HS-27A (cell line): Measurements from ENCODE around the gene FAM72D.
"Not testable (repeated sequence)": the region's sequence is repeated elsewhere in the genome, so short reads cannot be mapped to it uniquely, and the experiment has no call there.

Source experiments
- DNase-seq: peaks from one replicate; pipeline ENCODE4 v3.0.0-alpha.2; 2012; ENCODE audit warnings: low read depth, missing footprints

FAM72D gene

DNA sequence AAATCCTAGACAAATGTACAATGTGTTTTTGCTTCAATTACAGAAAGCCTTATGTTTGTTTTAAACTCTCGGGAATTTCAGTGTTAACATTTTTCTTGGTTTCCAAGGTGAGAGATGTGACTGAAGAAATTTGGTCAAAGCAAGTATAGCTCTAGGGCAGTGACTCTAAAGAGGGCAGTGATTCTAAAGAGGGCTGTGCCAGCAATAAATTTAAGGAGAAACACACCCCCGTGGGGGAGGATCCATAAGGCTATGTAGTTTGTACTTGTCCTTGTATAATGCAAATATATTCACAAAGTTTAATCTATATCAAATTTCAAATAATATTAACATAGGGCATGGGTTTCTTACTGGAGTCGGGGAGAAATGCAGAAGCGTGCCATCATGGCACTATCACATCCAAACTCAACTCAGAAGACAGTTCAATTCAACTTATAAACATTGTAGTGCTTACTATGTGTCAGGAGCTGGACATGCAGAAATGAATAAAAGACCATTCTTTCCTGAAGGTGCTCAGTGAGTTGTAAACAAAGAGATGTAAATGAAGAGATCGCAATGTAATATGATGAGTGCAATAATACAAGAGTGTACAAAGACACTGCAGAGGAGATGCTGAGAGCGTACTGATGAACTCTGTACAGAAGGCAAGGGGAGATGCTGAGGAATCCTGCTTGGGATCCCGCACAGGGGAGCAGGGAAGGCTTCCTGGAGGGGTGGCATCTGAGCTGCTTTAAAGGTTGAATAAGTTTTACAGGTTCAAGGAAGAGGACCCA, 13.1 kb upstream of the FAM72D start:
- DNase-seq = not testable (repeated sequence)

DNA sequence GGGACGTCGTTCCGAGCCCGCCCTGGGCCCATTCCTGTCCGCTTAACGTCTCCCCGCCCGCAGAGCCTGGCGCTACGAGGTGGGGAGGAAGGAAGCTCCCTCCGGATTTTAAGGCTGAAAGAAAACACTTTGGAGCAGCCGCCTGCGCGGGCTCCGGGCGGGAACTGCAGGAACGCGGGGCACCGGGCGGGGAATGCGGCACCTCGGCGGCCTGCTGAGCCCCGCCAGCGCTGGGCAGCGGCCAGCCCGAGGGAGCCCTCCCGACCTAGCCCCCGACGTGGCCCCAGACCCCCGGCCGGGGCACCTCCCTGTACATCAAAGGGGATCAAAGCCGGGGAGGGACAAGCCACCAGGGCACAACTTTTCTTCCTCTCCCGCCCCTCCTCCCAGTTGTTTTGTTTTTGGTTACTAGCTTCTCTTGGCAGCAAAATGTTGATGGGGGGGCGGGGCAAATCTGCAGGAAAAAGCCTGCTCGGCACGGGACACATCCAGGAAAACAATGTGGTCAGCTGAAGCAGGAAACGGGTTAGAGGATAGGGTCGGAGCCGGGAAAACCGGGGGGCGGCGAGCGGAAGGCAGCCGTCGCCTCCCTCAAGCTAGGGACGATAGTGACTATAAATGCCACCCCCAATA, 2.1 kb upstream of the FAM72D start:
- DNase-seq = not testable (repeated sequence)

DNA sequence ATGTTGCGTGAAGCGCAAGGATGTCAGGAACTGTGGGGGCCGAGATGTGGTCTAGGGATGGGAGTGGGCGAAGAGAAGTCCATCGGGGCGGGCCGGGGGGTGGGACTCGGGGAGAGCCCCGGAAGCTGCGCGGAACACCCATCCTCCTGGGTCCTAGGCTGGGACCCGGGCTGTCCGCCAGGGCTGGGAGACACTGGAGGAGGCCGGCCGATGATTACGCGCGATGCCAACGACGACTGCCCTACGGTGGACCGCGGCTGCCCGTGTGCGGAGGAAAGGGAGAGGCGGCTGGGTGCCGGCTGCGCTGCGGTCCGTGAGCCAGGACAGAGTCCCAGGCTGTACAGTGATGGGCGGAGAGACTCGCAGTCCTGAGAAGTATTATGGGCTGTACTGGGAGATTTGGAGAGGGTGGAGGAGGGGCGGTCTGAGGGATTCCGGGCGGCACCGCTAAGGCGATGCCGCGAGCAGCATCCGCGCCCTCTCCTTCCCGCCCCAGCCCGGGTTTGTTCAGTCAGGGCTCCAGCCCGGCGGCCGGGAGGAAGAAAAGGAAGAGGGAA, 1.0 kb upstream of the FAM72D start:
- DNase-seq = not testable (repeated sequence)

DNA sequence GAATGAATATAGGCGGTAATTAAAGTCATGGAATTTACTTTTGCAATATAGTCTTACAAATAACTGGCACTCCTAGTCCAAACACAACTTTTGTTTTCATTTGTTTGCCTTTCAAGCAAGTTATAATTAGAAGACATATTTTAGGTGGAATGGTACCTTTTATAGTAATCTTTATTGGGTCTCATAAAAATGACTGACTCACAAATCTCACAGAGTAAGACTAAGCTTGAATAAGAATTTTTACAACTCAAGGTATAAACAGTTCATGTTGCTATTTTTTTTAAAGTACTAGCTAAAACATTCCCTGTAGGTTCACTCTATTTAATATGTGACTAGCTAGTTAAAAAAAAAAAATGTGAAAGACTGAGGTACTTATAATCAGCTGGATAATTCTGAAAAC, 6.0 kb downstream of the FAM72D start:
- not testable (repeated sequence) for DNase-seq

DNA sequence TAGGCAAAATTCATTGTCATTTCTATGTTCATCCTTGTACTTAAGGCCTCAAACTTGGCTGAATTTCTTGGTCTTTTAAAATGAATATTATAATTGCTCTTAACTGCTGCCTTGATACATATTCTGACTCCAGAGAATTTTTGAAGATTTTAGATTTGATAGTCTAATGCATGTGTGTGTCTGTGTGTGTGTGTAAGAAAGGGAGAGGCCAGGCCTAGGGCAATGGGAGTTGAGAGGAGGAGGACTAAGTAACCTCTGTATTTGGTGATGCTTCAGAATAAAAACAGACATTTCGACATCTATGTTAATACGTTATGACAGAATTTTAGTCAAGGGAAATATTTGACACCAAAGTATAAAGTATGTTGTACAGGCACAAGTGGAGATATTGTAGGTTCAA, 7.5 kb downstream of the FAM72D start:
- DNase-seq = not testable (repeated sequence)

DNA sequence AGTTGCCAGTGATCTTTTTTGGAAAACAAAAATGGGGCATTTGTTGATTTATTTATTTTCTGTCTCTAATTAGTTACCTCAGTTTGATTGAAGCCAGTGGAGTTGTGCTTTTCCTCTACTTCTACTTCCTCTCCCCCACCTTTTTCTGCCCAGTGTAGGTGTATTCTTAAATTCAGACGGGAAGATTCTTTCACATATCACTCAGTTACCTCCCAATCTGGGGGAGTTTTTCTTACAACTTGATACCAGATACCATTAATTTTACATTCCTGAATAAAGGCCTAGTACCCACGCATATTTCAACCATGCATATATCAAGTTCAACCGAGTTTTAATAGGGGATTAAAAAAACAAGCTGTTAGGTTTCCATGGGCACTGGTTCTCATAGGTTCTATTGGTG, 15.9 kb downstream of the FAM72D start:
- DNase-seq = not testable (repeated sequence)

DNA sequence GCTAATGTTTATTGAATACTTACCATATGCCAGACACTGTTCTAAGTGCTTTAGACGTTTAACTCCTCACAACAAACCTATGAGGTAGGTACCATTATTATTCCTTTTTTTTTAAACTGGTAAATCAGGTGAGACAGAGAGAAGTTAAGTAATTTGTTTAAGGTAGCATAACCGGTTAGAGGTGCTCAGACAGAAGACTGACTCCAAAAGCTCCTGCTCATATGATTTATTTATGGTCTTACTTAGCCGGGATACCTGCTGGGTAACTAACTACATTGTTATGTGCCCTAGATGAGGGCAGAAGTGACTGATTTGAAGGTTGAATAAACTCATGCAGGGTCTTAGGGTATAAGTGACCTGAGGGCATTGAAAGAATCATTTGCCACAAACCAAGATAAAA, 16.9 kb downstream of the FAM72D start:
- not testable (repeated sequence) for DNase-seq

DNA sequence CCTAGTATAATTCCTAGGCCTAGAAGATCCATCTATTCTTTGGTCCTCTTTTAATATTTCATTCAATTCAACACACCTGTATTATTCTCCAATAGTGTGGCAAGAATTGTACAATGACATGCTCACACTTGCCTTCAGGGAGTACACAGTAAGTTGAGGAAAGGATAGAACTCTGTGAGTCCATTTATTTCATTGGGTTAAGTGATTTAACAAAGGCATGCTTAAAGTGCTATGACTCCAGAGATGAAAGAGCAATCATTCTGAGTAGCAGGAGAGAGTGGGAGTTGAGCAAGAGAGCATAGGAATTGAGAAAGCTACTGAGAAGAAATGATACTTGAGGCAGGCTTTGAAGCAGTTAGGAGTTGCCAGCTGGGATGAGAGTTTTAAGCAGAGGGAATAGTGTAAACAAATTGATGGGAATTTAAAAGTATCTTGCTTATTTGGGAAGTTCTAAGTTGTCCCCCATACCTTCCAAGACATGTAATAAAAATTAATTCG, 18.8 kb downstream of the FAM72D start:
- DNase-seq = not testable (repeated sequence)

DNA sequence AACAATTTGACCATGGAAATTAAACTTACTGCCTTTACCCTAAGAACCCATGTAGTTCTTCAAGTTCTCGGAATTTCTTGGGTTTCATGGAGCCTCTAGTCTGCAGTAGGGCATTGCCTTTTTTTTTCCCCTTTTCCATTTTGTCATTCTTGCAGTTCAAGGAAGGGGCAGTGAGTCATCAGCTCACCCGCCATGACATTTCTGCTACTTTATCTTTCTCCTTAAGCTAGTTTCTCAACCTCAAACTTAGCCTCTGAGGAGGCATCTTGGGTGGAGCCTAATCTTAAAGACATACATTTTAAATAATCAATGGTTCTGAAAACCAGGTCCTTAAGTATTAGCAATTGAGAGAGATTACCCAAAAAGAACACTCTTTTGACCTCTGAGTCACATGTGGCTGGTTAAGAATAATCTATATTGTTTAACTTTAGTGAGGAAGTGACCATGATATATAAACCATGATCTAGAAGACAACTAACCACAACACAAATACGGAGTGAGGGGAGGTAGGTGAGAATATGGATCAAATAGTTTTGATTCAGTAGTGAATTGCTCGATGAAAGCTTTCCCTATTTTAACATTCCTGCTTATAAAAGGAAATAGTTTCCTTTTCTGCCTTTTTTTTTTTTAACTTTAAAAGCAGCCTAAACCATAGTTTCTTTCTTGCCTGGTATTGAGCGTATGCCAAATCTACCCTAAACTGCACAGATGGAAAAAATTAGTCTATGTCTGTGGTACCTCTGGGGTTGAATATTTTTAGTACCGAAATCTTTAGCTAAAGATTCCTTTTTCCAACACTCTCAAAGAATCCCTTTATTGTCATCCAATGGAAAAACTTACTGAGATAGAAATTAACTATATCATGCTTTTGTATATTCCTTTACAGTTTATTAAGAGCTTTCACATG, 20.1 kb downstream of the FAM72D start:
- not testable (repeated sequence) for DNase-seq

DNA sequence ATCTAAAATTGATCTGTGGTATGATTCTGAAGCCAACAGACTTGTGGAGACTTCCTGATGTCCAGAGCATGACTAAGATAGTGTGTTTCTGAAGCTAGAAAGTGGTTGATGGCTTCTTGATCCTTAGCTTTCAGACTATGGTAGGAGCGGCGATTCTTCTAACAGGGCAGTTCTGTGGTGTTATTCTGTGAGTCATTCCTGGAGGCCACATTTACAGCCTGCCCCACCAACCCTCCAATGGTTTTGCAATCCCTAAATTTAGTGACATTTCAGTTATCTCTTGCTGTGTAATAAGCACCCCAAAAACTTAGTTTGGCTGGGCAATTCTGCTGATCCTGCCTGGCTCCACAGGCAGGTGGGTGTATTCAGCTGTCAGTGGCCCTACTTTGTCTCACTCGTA, 24.1 kb downstream of the FAM72D start:
- DNase-seq = not testable (repeated sequence)

DNA sequence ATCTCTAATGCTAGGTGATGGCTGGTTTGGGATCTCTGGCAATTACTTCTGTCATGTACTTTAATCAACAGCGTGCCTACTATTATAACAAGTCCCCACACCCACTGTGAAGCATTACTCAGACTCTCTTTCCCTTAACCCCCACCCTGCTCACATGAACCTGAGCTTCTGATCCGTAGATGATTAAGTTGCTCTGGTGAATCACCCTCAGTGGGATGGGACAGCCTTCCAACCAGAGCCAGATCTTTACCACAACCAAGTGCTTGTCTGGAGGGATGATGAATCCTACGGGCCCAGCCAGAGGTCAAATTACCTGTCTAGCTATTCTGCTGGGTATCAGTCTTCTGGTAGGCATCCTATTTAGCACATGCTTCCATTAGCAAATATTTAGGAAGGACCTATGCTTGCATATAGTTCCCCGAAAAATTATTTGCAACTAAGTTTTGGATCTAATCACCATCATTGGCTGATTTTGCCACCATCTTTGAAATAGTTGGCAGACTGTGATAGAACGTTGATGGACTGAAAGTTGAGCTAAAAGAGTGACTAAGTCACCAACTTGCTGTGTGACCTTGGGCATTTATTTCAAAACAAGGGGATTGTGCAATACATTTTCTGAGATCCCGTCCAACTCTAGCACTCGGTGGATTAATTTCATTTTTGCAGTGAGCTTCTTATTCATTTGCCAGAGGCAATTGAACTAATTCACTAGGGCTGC, 26.7 kb downstream of the FAM72D start:
- DNase-seq = not testable (repeated sequence)

DNA sequence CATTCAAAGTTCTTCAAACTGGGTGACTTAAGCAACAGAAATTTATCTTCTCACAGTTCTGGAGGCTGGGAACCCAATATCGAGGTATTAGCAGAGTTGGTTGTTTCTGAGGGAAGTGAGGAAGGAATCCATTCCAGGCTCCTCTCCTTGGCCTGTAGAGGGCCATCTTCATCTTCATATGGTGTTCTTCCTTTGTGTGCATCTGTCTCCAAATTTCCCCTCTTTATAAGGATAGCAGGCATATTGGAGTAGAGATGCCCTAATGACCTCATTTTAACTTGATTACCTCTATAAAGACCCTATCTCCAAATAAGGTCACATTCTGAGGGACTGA, 27.3 kb downstream of the FAM72D start:
- DNase-seq = not testable (repeated sequence)

DNA sequence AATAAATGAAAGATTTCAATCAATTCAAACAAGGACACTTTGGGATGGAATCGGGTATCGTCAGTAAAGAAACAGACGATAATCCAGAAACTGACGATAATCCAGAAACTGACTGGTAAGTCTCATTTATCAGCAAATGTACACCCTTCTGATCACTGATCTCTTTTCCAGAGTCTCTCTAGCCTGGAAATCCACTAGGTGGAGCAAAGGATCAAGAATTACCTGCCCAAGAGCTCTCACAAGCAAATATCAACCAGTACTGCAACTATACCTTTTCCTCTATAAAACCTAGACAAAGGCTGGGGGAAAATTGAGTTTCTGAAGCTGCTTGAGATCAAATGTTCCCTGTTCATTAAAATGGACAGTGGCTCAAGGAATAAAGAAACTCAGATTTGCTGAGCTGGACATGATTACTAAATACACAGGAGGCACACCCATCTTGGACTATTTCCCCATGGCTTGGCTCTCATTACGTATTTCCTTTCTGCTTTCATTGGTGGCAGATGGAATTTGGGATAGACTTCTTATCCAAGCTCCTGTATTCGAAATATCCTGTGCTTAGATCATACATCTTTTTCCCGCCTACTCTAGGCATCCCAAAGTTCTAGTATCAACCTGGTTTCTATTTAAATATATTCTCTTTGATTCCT, 28.3 kb downstream of the FAM72D start:
- DNase-seq = not testable (repeated sequence)

DNA sequence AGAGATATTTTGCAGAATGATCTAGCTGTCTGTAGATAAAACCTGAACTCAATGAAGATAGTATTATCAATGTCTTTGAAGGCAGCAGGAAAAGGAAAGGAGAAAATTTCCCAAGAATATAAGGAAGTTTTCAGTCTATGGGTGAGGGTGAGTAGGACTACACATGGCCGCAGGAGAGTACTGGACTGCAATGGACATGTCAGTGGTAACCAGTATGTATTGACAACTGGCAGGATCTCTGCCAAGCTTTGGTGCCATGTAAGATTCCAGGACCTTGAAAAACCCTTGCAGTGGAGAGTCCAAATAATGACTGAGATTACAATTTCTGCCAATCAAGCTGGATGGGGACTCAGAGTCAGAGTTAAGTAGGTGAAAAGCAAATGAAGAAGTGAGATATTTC, 29.3 kb downstream of the FAM72D start:
- DNase-seq = not testable (repeated sequence)

DNA sequence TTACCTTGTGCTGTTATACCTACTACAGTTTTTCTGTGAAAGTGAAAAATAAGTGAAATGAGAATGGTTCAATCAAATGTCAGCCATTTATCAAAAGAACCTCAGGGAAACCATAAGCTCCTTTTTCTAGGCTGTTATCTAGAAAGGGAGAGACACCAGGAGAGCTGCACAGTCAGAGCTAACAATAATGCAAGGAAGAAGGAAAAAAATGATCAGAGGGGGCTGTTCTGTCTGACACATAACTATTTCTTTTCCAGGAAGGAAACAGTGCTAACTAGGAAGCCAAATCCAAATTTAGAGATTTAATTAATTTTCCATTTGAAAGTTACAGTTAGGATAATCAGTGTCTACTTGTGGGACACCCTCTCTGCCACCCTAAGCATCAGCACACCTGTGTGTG, 31.4 kb downstream of the FAM72D start:
- DNase-seq = not testable (repeated sequence)

DNA sequence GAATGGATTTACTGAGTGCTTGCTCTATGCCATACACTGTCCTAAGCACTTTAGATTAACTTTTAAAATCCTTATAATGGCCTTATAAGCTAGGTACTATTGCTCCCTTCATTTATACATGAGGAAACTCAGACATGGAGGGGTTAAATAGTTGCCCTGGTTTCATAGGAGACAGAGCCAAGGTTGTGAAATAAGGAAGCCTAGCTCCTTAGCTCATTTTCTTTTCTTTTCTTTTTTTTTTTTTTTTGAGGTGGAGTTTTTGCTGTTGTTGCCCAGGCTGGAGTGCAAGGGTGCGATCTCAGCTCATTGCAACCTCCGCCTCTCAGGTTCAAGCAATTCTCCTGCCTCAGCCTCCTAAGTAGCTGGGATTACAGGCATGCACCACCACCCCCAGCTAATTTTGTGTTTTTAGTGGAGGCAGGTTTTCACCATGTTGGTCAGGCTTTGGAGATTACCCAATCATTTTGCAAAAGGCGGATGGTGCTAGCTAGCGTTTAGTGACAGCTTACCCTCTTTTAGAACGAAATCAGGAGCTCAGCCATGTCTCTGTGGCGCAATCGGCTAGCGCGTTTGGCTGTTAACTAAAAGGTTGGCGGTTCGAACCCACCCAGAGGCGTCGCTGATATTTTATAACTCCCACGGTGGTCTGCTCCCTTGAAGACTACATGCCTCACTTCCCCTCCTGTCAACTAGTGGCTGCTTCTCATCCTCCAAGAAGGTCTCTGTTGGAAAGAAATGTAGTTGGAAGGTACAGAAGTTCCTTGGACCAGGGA, 33.1 kb downstream of the FAM72D start:
- not testable (repeated sequence) for DNase-seq

DNA sequence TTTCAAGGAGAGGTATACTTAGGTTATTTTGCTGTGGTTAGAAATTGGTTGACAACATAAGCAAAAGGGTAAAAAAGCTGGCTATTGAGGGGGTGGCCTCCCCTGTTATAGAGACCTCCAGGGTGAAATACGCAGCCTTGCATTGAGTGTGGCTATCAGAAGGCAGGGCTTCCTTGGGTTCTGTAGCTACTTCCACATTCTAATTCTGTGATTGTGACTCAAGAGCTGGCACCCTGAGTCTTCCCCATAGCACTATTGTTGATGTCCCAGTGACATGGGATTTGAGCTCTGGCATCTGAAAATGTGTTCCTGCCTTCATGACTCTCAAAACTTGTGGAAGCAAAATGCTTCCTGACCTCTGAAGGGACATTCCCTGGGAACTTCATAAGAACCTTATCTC, 38.7 kb downstream of the FAM72D start:
- DNase-seq = not testable (repeated sequence)

DNA sequence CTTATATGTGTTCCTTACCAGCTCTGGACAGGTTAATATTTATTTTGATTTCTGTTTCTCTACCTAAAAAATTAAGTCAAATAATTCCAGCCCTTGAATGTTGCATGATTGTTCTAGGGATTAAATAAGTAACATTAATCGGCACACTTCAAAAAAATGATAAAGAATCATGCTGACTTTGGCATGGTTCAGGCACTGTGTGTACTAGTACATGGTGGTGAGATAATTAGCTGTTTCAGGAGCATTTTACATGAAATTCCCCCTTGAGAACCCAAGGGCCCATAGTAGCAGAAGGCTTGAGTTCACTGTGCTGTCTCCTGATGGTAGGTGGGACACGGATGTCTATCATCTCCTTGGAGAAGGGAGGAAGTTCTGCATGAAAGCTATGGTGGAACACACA, 44.8 kb downstream of the FAM72D start:
- DNase-seq = not testable (repeated sequence)

DNA sequence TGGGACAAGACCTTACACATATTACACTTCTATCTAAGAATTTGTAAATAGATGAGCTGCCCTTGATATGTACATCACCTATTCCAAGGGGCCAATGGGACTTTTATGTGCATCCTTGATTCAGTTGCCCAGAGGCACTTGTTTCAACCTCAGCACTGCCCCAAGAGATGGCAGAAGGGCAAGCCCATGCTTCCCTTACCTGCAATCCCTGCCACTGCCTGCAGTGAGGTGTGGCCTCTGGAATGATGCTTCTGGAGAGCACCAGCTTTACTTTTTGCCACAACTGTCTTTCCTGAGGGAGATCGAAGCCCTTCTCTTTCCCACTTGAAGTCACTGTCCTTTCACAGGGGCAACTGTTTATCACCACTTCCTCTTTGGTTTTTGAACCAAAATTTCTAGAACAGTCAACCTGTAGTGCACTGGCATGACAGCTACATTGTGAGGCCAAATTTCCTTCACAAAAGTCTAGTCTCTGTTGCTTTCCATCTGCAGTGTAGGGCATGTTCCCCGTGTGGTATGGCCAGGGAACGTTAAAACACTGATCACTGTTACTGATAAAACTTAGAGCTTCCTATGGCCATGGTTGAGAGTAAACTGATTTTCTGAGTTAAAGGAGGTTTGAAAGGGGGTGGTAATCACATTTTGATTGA, 48.6 kb downstream of the FAM72D start:
- DNase-seq = not testable (repeated sequence)

DNA sequence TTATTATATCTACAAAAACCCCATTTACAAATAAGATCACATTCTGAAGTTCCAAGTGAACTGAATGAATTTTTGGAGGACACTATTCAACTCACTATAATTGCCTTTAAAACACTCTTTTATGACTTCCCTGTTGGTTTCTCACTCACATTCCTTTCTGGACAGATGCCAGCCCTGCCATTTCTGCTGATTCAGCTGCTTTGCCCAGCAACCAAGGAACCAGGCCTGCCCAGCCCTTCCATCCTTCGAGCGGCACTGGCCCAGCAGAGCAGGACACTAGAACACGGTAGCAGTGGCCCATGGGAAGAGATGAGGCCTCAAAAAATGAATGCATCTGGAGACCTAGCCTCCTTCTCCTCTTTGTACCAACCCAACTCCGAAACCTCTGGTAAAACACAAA, 50.5 kb downstream of the FAM72D start:
- DNase-seq = not testable (repeated sequence)
